HG03520 (cell line): ENCODE results near the gene GBP2.
A peak's percentile ranks its signal among the peaks of the same experiment; 100 is the strongest.

Source experiments
- ATAC-seq: cut with Tn5 transposase; IDR thresholded peaks from one replicate; pipeline ENCODE4 v1.9.1; 2021; ENCODE audit warnings: mild to moderate bottlenecking, moderate library complexity; ENCODE audit not compliant: unreplicated experiment

Gene GBP2

DNA sequence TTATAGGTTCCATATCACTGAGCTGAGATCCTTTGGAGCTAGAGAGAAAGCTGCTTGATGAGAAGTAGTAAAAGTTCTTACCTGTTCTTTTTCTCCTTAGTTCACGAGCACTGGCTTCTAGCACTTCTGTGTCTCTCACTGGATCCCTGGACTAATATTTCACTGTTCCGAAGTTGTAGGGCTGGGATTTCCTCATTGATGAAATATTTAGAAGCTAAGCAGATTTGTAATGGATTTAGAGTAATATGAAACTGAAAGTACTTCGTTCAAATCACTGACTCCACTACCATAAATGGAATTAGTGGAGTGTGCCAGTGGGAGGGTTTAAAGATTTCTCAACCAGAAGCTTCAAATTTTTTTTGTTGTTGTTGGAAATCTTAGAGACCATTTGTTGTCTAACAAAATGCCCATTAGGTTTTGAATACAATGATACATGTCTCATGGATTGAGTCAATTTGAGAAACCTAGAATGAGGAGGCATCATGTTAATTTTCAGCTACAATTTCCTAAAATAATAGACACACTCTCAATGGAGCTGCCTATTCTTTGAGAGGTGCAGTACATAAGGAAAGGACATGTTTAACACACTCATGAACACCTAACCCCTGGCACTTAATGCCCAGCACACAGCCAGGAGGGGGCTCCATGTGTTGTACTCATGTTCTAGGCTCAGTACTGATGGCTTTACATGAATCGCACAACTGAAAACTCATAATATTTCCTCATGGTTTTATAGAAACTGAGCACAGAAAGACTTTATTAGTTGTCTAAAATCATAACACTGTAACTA, 60.6 kb downstream of the GBP2 start, which contains the start of gene GBP1:
Gene GBP1, minus strand, starts transcription at position 130 of the 790 bp plus-strand sequence. CDS start 1,974 bp downstream, outside the sequence.
- ATAC-seq = peak; percentile 65

DNA sequence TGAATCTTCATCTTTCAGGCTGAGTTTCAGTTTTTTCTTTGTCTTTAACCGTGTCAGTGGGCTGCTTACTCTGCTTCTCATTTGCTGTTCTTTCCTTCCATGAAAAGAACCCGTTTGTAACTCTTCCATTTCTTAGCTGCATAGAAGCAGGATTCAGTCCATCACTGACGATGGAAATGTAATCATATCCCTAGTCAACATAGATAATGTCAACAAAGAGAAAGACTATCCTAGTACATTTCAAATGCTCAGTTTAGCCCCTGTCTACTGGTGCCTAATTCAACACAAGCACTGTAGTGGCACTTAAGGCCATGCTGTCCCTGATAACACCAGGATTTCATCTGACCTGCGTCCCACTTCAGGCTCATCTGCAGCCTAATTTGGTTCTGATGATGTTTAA, 61.3 kb downstream of the GBP2 start:
- ATAC-seq = peak; percentile 35

DNA sequence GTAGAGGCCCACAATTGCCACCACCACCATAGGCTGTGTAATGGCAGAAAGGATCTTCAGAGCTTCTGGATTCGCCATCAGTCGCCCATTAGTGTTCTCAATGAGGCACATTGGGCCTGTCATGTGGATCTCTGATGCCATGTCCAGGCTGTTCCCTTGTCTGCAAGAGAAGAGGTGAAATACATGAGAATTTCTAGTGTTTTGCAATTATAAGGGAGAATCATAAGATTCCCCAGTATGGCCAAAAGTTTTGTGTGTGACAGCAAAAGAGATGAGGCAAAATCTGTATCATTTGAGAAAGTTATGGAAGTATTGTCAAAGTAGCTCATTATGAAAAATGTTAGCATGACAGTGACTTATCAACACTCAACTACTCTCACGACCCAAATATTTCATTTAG, 62.8 kb downstream of the GBP2 start:
- no peak for ATAC-seq

DNA sequence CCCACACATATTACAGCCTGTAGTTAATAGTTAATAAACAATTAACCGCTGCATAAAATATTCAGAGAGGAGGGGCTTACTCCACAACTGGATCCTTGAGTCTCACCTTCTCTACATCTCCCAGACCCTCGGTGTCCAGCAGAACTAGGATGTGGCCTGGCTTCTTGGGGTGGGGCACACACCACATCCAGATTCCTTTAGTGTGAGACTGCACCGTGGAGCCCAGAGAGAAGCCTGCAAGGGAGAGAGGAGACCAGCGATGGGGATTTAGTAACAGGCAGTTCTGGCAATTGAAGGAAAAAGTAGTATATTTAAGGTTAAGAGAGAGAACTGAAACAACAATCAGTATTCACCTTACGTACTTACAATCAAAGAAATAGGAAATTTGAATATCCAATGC, 65.8 kb downstream of the GBP2 start:
- ATAC-seq = no peak
